ENCODE measurements around the gene PIGM. TPM values are rescaled to one million over a fixed set of nuclear protein-coding genes. Genes with fewer than 3 reads are reported as not detected.

The PIGM gene
- total RNA-seq, 1 experiment from 2014 or later = 4.4 TPM

GRCh38 chr1:160040476-160040875, 8.7 kb upstream of the PIGM start (continued):
- TF ChIP-seq, protein P1, sequence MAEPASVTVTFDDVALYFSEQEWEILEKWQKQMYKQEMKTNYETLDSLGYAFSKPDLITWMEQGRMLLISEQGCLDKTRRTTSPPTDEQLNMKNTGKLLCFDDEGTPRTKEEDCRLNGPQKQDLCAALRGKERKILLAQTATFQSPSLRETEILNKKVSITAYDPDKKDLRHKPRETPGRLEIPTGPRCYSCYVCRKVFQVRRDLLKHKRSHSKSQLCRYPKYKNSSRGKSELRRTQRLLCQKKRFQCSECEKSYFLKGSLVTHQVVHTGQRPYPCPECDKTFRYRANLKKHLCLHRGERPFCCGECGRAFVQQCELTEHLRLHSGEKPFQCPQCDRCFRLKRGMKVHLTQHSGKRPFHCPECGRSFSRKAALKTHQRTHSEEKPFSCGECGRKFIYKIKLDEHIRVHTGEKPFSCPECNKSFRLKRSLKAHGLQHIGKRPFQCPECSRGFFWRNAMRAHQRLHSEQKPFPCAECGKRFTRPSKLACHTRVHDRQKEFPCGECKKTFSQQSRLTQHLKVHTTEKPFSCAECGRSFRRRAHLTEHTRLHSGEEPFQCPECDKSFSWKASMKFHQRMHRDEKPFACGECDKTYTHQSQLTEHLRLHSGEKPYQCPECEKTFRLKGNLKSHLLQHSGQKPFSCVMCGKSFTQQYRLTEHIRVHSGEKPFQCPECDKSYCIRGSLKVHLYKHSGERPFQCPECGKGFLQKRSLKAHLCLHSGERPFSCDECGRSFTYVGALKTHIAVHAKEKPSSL (CRISPR knock-in tag; conservative IDR thresholded peaks at IDR 0.05) = no peak

- DNase-seq (ENCODE audit: low spot score) (no peak), ATAC-seq (no peak)
- TF ChIP-seq ZNF232 (CRISPR knock-in tag; IDR thresholded peaks at IDR 0.05) (no peak), ZNF671 (CRISPR knock-in tag; IDR thresholded peaks at IDR 0.05) (no peak), CREB1 (CRISPR knock-in tag; IDR thresholded peaks at IDR 0.05) (no peak), IRF2 (CRISPR knock-in tag; IDR thresholded peaks at IDR 0.05; ENCODE audit: borderline replicate concordance, low read depth) (no peak), SMAD3 (CRISPR knock-in tag; IDR thresholded peaks at IDR 0.05; ENCODE audit: borderline replicate concordance) (no peak), RORB (CRISPR knock-in tag; IDR thresholded peaks at IDR 0.05) (no peak), AR (CRISPR knock-in tag; IDR thresholded peaks at IDR 0.05) (no peak), MYBL2 (CRISPR knock-in tag; IDR thresholded peaks at IDR 0.05) (no peak), MXD4 (CRISPR knock-in tag; IDR thresholded peaks at IDR 0.05; ENCODE audit: borderline replicate concordance) (no peak), ZNF423 (CRISPR knock-in tag; IDR thresholded peaks at IDR 0.05) (no peak), TP53 (CRISPR knock-in tag; IDR thresholded peaks at IDR 0.05) (no peak), MAX (CRISPR knock-in tag; IDR thresholded peaks at IDR 0.05) (no peak), ESRRA (CRISPR knock-in tag; IDR thresholded peaks at IDR 0.05; ENCODE audit: borderline replicate concordance) (no peak; the same call in 1 of the 2 replicates)
- TF ChIP-seq, protein P2, sequence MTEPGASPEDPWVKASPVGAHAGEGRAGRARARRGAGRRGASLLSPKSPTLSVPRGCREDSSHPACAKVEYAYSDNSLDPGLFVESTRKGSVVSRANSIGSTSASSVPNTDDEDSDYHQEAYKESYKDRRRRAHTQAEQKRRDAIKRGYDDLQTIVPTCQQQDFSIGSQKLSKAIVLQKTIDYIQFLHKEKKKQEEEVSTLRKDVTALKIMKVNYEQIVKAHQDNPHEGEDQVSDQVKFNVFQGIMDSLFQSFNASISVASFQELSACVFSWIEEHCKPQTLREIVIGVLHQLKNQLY (CRISPR knock-in tag; IDR thresholded peaks at IDR 0.05) = no peak
- TF ChIP-seq, protein P3, sequence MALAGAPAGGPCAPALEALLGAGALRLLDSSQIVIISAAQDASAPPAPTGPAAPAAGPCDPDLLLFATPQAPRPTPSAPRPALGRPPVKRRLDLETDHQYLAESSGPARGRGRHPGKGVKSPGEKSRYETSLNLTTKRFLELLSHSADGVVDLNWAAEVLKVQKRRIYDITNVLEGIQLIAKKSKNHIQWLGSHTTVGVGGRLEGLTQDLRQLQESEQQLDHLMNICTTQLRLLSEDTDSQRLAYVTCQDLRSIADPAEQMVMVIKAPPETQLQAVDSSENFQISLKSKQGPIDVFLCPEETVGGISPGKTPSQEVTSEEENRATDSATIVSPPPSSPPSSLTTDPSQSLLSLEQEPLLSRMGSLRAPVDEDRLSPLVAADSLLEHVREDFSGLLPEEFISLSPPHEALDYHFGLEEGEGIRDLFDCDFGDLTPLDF (CRISPR knock-in tag; IDR thresholded peaks at IDR 0.05) = no peak
- peak overlapping the region; percentile 97; the same call in 1 of the 2 replicates for H3K27ac Mint-ChIP-seq
- ChIA-PET POLR2A (interaction anchor here (0.5 to 1.1 kb wide), 4 partner anchors 9 to 368 kb away, joined by 3 to 4 read pairs (median 4); partner anchors contain the start of gene VANGL2), CTCF (interaction anchor here (0.8 to 5.8 kb wide), 8 partner anchors 9 to 252 kb away, joined by 3 to 35 read pairs (median 15); partner anchors contain the start of gene DUSP23)
- H3K4me1 Mint-ChIP-seq = peaks cover 17% of the 10 kb centered on the region
- peak overlapping the region; percentile 91 for H3K4me3 Mint-ChIP-seq
- no peaks in the 10 kb centered on the region for H3K36me3 Mint-ChIP-seq
- no peaks in the 10 kb centered on the region for H3K9me3 Mint-ChIP-seq
- peaks cover 12% of the 10 kb centered on the region; the same call in 1 of the 2 replicates for H3K27me3 Mint-ChIP-seq (ENCODE audit: low read depth)
These were observed 503 bp upstream of the PIGM start for GRCh38 chr1:160032165-160032820.
